Neural cell (in vitro differentiated cells): ENCODE data around the gene SND1. TPM values are rescaled to one million over a fixed set of nuclear protein-coding genes. Genes with fewer than 3 reads are reported as not detected.

Experiments used
- H2AFZ ChIP-seq: fragments of 200-600, 300-800 bp; sonication (generic), shearing (Covaris generic); 2 replicates; pipeline ENCODE4 v1.6.0; 2014; ENCODE audit warnings: low read depth, mild to moderate bottlenecking, antibody characterized with exemption, low read length, moderate library complexity
- H3F3A ChIP-seq: fragments of 200-600 bp; shearing (Covaris generic); 2 replicates; pipeline ENCODE4 v1.6.1; 2016; ENCODE audit warnings: mild to moderate bottlenecking, moderate library complexity, mixed read lengths, antibody characterized with exemption, low read length; ENCODE audit not compliant: insufficient read depth, poor library complexity, severe bottlenecking
- H3K27ac ChIP-seq: fragments of 200-600, 300-800 bp; sonication (generic), shearing (Covaris generic); 2 replicates; pipeline ENCODE4 v1.5.1; 2014; ENCODE audit warnings: mild to moderate bottlenecking, low read length, moderate library complexity
- H3K27me3 ChIP-seq: fragments of 300-800, 200-600 bp; sonication (generic), shearing (Covaris generic); 2 replicates; pipeline ENCODE4 v1.6.0; 2014; ENCODE audit warnings: mild to moderate bottlenecking, low read depth, low read length, moderate library complexity; ENCODE audit not compliant: insufficient read depth
- H3K36me3 ChIP-seq: fragments of 300-800, 200-600 bp; sonication (generic), shearing (Covaris generic); 2 replicates; pipeline ENCODE4 v1.5.1; 2014; ENCODE audit warnings: mild to moderate bottlenecking, antibody characterized with exemption, low read length, moderate library complexity; ENCODE audit not compliant: insufficient read depth
- H3K4me2 ChIP-seq: fragments of 300-800, 200-600 bp; sonication (generic), shearing (Covaris generic); 2 replicates; pipeline ENCODE4 v1.6.0; 2014; ENCODE audit warnings: mild to moderate bottlenecking, low read length
- H3K4me3 ChIP-seq: fragments of 300-800, 200-600 bp; sonication (generic), shearing (Covaris generic); 2 replicates; pipeline ENCODE4 v1.5.1; 2014; ENCODE audit warnings: mild to moderate bottlenecking, low read length, moderate library complexity
- H3K79me2 ChIP-seq: fragments of 200-600 bp; shearing (Covaris generic); replicated peaks from 2 replicates; pipeline ENCODE4 v1.6.0; 2014; ENCODE audit warnings: mild to moderate bottlenecking, low read length, moderate library complexity; ENCODE audit not compliant: insufficient read depth
- H3K9ac ChIP-seq: fragments of 300-800, 200-600 bp; sonication (generic), shearing (Covaris generic); 2 replicates; pipeline ENCODE4 v1.6.1; 2016; ENCODE audit warnings: mild to moderate bottlenecking, low read length, mixed read lengths
- H3K9me2 ChIP-seq: fragments of 200-600 bp; shearing (Covaris generic); 2 replicates; pipeline ENCODE4 v1.6.1; 2016; ENCODE audit warnings: mild to moderate bottlenecking, low read length, mixed read lengths; ENCODE audit not compliant: insufficient read depth
- H3K9me3 ChIP-seq: fragments of 200-600, 300-800 bp; sonication (generic), shearing (Covaris generic); 2 replicates; pipeline ENCODE4 v1.6.1; 2016; ENCODE audit warnings: mild to moderate bottlenecking, mixed run types, low read length, moderate library complexity, mixed read lengths
- H4K20me1 ChIP-seq: fragments of 200-600 bp; shearing (Covaris generic); 2 replicates; pipeline ENCODE4 v1.6.1; 2016; ENCODE audit warnings: mild to moderate bottlenecking, mixed run types; ENCODE audit not compliant: insufficient read depth
- CTCF ChIP-seq: fragments of 450-650 bp; IDR thresholded peaks from 2 replicates; pipeline ENCODE4 v1.5.1; 2014; ENCODE audit warnings: antibody characterized with exemption, mild to moderate bottlenecking, moderate library complexity; ENCODE audit not compliant: poor library complexity, severe bottlenecking
- EP300 ChIP-seq: fragments of 450-650 bp; conservative IDR thresholded peaks from 2 replicates; pipeline ENCODE4 v1.6.1; 2014; ENCODE audit warnings: antibody characterized with exemption, mild to moderate bottlenecking, moderate library complexity; ENCODE audit not compliant: poor library complexity, severe bottlenecking
- EZH2 ChIP-seq: fragments of 200-600, 300-800 bp; shearing (Covaris generic), sonication (generic); IDR thresholded peaks from 2 replicates; pipeline ENCODE4 v1.6.1; 2014; ENCODE audit warnings: antibody characterized with exemption, low read length, borderline replicate concordance, mild to moderate bottlenecking; ENCODE audit not compliant: insufficient read depth, poor library complexity, severe bottlenecking
- MXI1 ChIP-seq: fragments of 450-650 bp; conservative IDR thresholded peaks from 2 replicates; pipeline ENCODE4 v1.6.1; 2014; ENCODE audit warnings: antibody characterized with exemption, mild to moderate bottlenecking; ENCODE audit not compliant: poor library complexity, severe bottlenecking
- POLR2AphosphoS5 ChIP-seq: IDR thresholded peaks from 2 replicates; pipeline ENCODE4 v1.6.1; 2012
- RAD21 ChIP-seq: fragments of 450-650 bp; conservative IDR thresholded peaks from 2 replicates; pipeline ENCODE4 v1.6.1; 2014; ENCODE audit warnings: antibody characterized with exemption, mild to moderate bottlenecking, moderate library complexity
- REST ChIP-seq: IDR thresholded peaks from 2 replicates; pipeline ENCODE4 v1.6.1; 2012; ENCODE audit warnings: borderline replicate concordance
- SMC3 ChIP-seq: fragments of 450-650 bp; conservative IDR thresholded peaks from 2 replicates; pipeline ENCODE4 v1.6.1; 2014; ENCODE audit warnings: antibody characterized with exemption, mild to moderate bottlenecking, moderate library complexity; ENCODE audit not compliant: poor library complexity
- TAF1 ChIP-seq: IDR thresholded peaks from 2 replicates; pipeline ENCODE4 v1.6.1; 2012; ENCODE audit warnings: low read depth
- polyA plus RNA-seq: library from polyadenylated mRNA; depleted of rRNA; stranded (reverse); fragments of >200 nt; gene quantifications from 2 replicates; pipeline ENCODE4 v1.2.3, GENCODE V29; 2014

SND1 gene
- polyA plus RNA-seq, 1 donor from 2014 or later: 37.4 TPM

- peaks cover 22% of the 10 kb centered on the region for H3K79me2 ChIP-seq
- no peaks in the 10 kb centered on the region for H3F3A ChIP-seq
- no peaks in the 10 kb centered on the region for H3K9me2 ChIP-seq
- H3K9ac ChIP-seq: no peak overlapping the region
- H3K27ac ChIP-seq: no peak overlapping the region
- no peaks in the 10 kb centered on the region for H3K9me3 ChIP-seq
- H3K4me2 ChIP-seq: no peak overlapping the region
- H3K4me3 ChIP-seq: no peak overlapping the region
- no peaks in the 10 kb centered on the region for H4K20me1 ChIP-seq
- H3K27me3 ChIP-seq: no peaks in the 10 kb centered on the region
- H2AFZ ChIP-seq: no peak overlapping the region
- H3K36me3 ChIP-seq: no peaks in the 10 kb centered on the region
- TF ChIP-seq CTCF: no peak
- TF ChIP-seq POLR2AphosphoS5: no peak
- TF ChIP-seq REST: no peak
- TF ChIP-seq EZH2: no peak
- TF ChIP-seq TAF1: no peak
- TF ChIP-seq RAD21: no peak
- TF ChIP-seq SMC3: no peak
- TF ChIP-seq MXI1: no peak
- no peak for TF ChIP-seq EP300
Observed at GRCh38 chr7:127657500-127657899, 5.5 kb downstream of the SND1 start.

GRCh38 chr7:127658970-127659630, 7.1 kb downstream of the SND1 start:
- Histone ChIP-seq H3K27ac (no peak overlapping the region), H3K27me3 (no peaks in the 10 kb centered on the region), H3K4me2 (no peak overlapping the region), H3K9ac (no peak overlapping the region), H3K79me2 (peaks cover 8% of the 10 kb centered on the region), H4K20me1 (no peaks in the 10 kb centered on the region), H3F3A (no peaks in the 10 kb centered on the region), H2AFZ (no peak overlapping the region), H3K36me3 (no peaks in the 10 kb centered on the region), H3K9me3 (no peaks in the 10 kb centered on the region), H3K9me2 (no peaks in the 10 kb centered on the region), H3K4me3 (no peak overlapping the region)
- TF ChIP-seq RAD21 (no peak), CTCF (no peak), EZH2 (no peak), TAF1 (no peak), REST (no peak), EP300 (no peak), POLR2AphosphoS5 (no peak), SMC3 (no peak), MXI1 (no peak)
